Parathyroid adenoma (tissue), 2 donors: ENCODE data around the gene RIMS1.

Source experiments
- H2AFZ ChIP-seq: fragments of 300-600 bp; sonication (generic); one replicate; pipeline ENCODE4 v1.7.0; 2017; ENCODE audit warnings: antibody characterized with exemption, mild to moderate bottlenecking
- H3K27ac ChIP-seq: fragments of 300-600 bp; sonication (generic); one replicate; pipeline ENCODE4 v1.7.0; 2017
- H3K27me3 ChIP-seq: fragments of 300-600 bp; sonication (generic); one replicate; pipeline ENCODE4 v1.7.0; 2017; ENCODE audit warnings: low read length; ENCODE audit not compliant: control insufficient read depth, insufficient read depth
- H3K36me3 ChIP-seq: fragments of 300-600 bp; sonication (generic); one replicate; pipeline ENCODE4 v1.7.0; 2017; ENCODE audit warnings: low read length; ENCODE audit not compliant: control insufficient read depth, insufficient read depth
- H3K4me1 ChIP-seq: fragments of 300-600 bp; sonication (generic); one replicate; pipeline ENCODE4 v1.7.0; 2017; ENCODE audit warnings: control low read depth
- H3K4me2 ChIP-seq: fragments of 300-600 bp; sonication (generic); one replicate; pipeline ENCODE4 v1.7.0; 2017; ENCODE audit warnings: low read length
- H3K4me3 ChIP-seq: fragments of 300-600 bp; sonication (generic); one replicate; pipeline ENCODE4 v1.7.0; 2017; ENCODE audit warnings: low read depth, low read length
- H3K79me2 ChIP-seq: fragments of 300-600 bp; sonication (generic); one replicate; pipeline ENCODE4 v1.7.0; 2017; ENCODE audit warnings: control low read depth
- H3K9ac ChIP-seq: fragments of 300-600 bp; sonication (generic); one replicate; pipeline ENCODE4 v1.7.0; 2017; ENCODE audit warnings: mild to moderate bottlenecking
- H3K9me3 ChIP-seq: fragments of 300-600 bp; sonication (generic); one replicate; pipeline ENCODE4 v1.7.0; 2017; ENCODE audit warnings: low read length; ENCODE audit not compliant: control insufficient read depth
- CTCF ChIP-seq: fragments of 300-600 bp; sonication (generic); IDR thresholded peaks from one replicate; pipeline ENCODE4 v1.7.0; 2017; ENCODE audit warnings: antibody characterized with exemption, mild to moderate bottlenecking
- donor health status: primary hyperparathyroidism.

Gene RIMS1

GRCh38 chr6:71886184-71887005 is at the start of gene RIMS1:
Gene RIMS1 (plus strand): TSS chr6:71886550. CDS start chr6:71887024, 474 bp downstream.
- Histone ChIP-seq H3K4me3 (peak within 1 kb of the TSS; percentile 38), H3K79me2 (no peaks in the 10 kb centered on the region), H3K4me1 (no peaks in the 10 kb centered on the region), H3K9me3 (no peaks in the 10 kb centered on the region), H3K27ac (no peak within 1 kb of the TSS), H3K36me3 (no peaks in the 10 kb centered on the region), H3K9ac (no peak within 1 kb of the TSS), H3K27me3 (no peaks in the 10 kb centered on the region), H3K4me2 (peak within 1 kb of the TSS; percentile 79), H2AFZ (peak within 1 kb of the TSS; percentile 85)
- TF ChIP-seq CTCF = no peak

DNA sequence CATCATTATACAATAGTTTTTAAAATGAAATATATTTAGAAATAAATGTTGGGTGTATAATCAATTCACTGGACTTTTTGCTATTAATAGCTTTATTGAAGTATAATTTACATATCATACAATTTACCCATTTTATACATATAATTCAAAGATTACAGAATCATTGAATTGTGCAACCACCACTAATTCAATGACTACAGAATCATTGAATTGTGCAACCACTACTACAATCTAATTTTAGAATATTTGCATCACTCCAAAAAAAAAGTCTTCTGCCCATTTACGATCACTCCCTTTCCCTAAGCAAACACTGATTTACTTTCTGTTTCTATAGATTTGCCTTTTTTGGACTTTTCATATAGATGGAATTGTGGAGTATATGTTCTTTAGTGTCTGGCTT is 35.1 kb upstream of the RIMS1 start:
- no peaks in the 10 kb centered on the region for H3K27me3 ChIP-seq
- no peak for TF ChIP-seq CTCF
- no peak overlapping the region for H3K27ac ChIP-seq
- no peaks in the 10 kb centered on the region for H3K4me1 ChIP-seq
- no peaks in the 10 kb centered on the region for H3K36me3 ChIP-seq
- no peak overlapping the region for H2AFZ ChIP-seq
- H3K4me3 ChIP-seq = no peak overlapping the region
- no peak overlapping the region for H3K4me2 ChIP-seq
- no peak overlapping the region for H3K9ac ChIP-seq
- H3K79me2 ChIP-seq = no peaks in the 10 kb centered on the region
- no peaks in the 10 kb centered on the region for H3K9me3 ChIP-seq

GRCh38 chr6:71852948-71853347 is 33.4 kb upstream of the RIMS1 start:
- Histone ChIP-seq H3K36me3 (no peaks in the 10 kb centered on the region), H3K27me3 (no peaks in the 10 kb centered on the region), H3K9ac (no peak overlapping the region), H3K9me3 (no peaks in the 10 kb centered on the region), H3K4me2 (no peak overlapping the region), H3K4me3 (no peak overlapping the region), H2AFZ (no peak overlapping the region), H3K4me1 (no peaks in the 10 kb centered on the region), H3K27ac (no peak overlapping the region), H3K79me2 (no peaks in the 10 kb centered on the region)
- TF ChIP-seq CTCF = no peak

GRCh38 chr6:71855406-71855805 is 30.9 kb upstream of the RIMS1 start:
- H3K79me2 ChIP-seq = no peaks in the 10 kb centered on the region
- no peak overlapping the region for H2AFZ ChIP-seq
- H3K4me2 ChIP-seq = no peak overlapping the region
- no peak overlapping the region for H3K4me3 ChIP-seq
- no peak overlapping the region for H3K27ac ChIP-seq
- no peaks in the 10 kb centered on the region for H3K27me3 ChIP-seq
- H3K4me1 ChIP-seq = no peaks in the 10 kb centered on the region
- H3K9ac ChIP-seq = no peak overlapping the region
- no peaks in the 10 kb centered on the region for H3K9me3 ChIP-seq
- TF ChIP-seq CTCF = no peak
- H3K36me3 ChIP-seq = no peaks in the 10 kb centered on the region

DNA sequence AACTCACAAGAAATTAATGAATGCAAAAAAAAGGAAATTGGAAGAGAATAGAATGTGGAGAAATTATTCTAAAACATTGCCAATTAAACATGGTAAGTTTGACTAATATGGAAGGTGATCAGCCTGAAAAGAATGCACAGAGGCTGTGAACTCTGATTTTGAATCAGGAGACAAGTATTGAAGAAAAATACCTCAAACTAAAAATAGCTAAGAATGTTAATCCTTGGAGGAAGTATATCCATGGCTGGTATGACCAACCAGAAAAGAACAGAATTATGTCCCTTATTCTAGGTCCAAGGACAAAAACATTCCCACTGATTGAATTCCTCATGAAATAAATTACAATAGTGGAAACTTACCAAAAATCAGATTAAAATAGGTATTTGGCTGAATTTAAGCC is 7.3 kb upstream of the RIMS1 start:
- H3K79me2 ChIP-seq = no peaks in the 10 kb centered on the region
- no peaks in the 10 kb centered on the region for H3K36me3 ChIP-seq
- H3K4me1 ChIP-seq = no peaks in the 10 kb centered on the region
- H3K4me2 ChIP-seq = no peak overlapping the region
- H3K27ac ChIP-seq = no peak overlapping the region
- no peak overlapping the region for H2AFZ ChIP-seq
- no peaks in the 10 kb centered on the region for H3K27me3 ChIP-seq
- no peaks in the 10 kb centered on the region for H3K9me3 ChIP-seq
- no peak for TF ChIP-seq CTCF
- no peak overlapping the region for H3K4me3 ChIP-seq
- no peak overlapping the region for H3K9ac ChIP-seq
